Lower lobe of right lung (tissue), 2 donors: ENCODE results near the gene LMF1. TPM values are rescaled to one million over a fixed set of nuclear protein-coding genes. Genes with fewer than 3 reads are reported as not detected.

Experiments
- ATAC-seq, 2 donors: fragments of 200-7000 bp; cut with Tn5 transposase; one replicate each; pipeline ENCODE4 v1.9.1; 2020 to 2022; ENCODE audit warnings: mild to moderate bottlenecking in 2 of 2, moderate library complexity in 2 of 2
- DNase-seq: peaks from one replicate; pipeline ENCODE4 v3.0.0-alpha.2; 2020
- H3K27ac ChIP-seq: fragments of 200-600 bp; one replicate; pipeline ENCODE4 v1.8.0; 2022
- H3K27me3 ChIP-seq: fragments of 200-600 bp; one replicate; pipeline ENCODE4 v1.8.0; 2022; ENCODE audit warnings: low read depth
- H3K36me3 ChIP-seq: fragments of 200-600 bp; one replicate; pipeline ENCODE4 v1.8.0; 2022; ENCODE audit warnings: mild to moderate bottlenecking
- H3K4me1 ChIP-seq: fragments of 200-600 bp; one replicate; pipeline ENCODE4 v1.8.0; 2022
- H3K4me3 ChIP-seq: fragments of 200-600 bp; one replicate; pipeline ENCODE4 v1.8.0; 2022; ENCODE audit warnings: mild to moderate bottlenecking
- H3K9me3 ChIP-seq: fragments of 200-600 bp; one replicate; pipeline ENCODE4 v1.8.0; 2022
- CTCF ChIP-seq: fragments of 200-600 bp; IDR thresholded peaks from one replicate; pipeline ENCODE4 v1.8.0; 2022; ENCODE audit warnings: antibody characterized with exemption, mild to moderate bottlenecking
- intact Hi-C: fragments of 100-400 bp; cut with DNase I; formaldehyde crosslinking; loops from one replicate; pipeline ENCODE4 v1.11.0; 2022
- total RNA-seq: library from RNA; stranded (reverse); fragmentation: NEBNext Ultra II Directional; extraction: Animal tissue kit (Norgen Biotek cat#: 25700); gene quantifications from one replicate; pipeline ENCODE4 v1.2.1, GENCODE V29; 2021
- donor health status: DM: no; HTN: yes; CAD: no; lungs with severe emphysema.

Gene LMF1
- total RNA-seq, 1 donor from 2014 or later = 23.8 TPM

GRCh38 chr16:893360-893759, 77.4 kb downstream of the LMF1 start:
- Histone ChIP-seq H3K4me1 (no peaks in the 10 kb centered on the region), H3K4me3 (no peak overlapping the region), H3K9me3 (no peaks in the 10 kb centered on the region), H3K27me3 (no peaks in the 10 kb centered on the region), H3K27ac (no peak overlapping the region), H3K36me3 (peaks cover 23% of the 10 kb centered on the region)
- intact Hi-C loops = no loop called here
- no peak for TF ChIP-seq CTCF
- no peak for ATAC-seq
- no peak for DNase-seq

- Histone ChIP-seq H3K4me3 (no peak overlapping the region), H3K27me3 (no peaks in the 10 kb centered on the region), H3K36me3 (peaks cover 26% of the 10 kb centered on the region), H3K4me1 (no peaks in the 10 kb centered on the region), H3K27ac (no peak overlapping the region), H3K9me3 (no peaks in the 10 kb centered on the region)
- ATAC-seq (no peak), DNase-seq (no peak)
- intact Hi-C loops = no loop called here
- no peak for TF ChIP-seq CTCF
These were observed 78.1 kb downstream of the LMF1 start for GRCh38 chr16:892536-893255.

- Histone ChIP-seq H3K9me3 (no peaks in the 10 kb centered on the region), H3K4me3 (no peak overlapping the region), H3K4me1 (no peaks in the 10 kb centered on the region), H3K27ac (no peak overlapping the region), H3K27me3 (no peaks in the 10 kb centered on the region), H3K36me3 (peaks cover 26% of the 10 kb centered on the region)
- no peak for TF ChIP-seq CTCF
- DNase-seq (no peak), ATAC-seq (no peak)
- intact Hi-C loops = no loop called here
These were observed 78.8 kb downstream of the LMF1 start for GRCh38 chr16:892006-892405.

GRCh38 chr16:891353-891740, 79.4 kb downstream of the LMF1 start:
- Histone ChIP-seq H3K27ac (no peak overlapping the region), H3K9me3 (no peaks in the 10 kb centered on the region), H3K4me3 (no peak overlapping the region), H3K4me1 (no peaks in the 10 kb centered on the region), H3K36me3 (peaks cover 26% of the 10 kb centered on the region), H3K27me3 (no peaks in the 10 kb centered on the region)
- ATAC-seq (no peak), DNase-seq (no peak)
- intact Hi-C loops = no loop called here
- TF ChIP-seq CTCF = no peak

GRCh38 chr16:890716-891352, 80.0 kb downstream of the LMF1 start:
- Histone ChIP-seq H3K36me3 (peaks cover 26% of the 10 kb centered on the region), H3K4me3 (no peak overlapping the region), H3K27ac (no peak overlapping the region), H3K27me3 (no peaks in the 10 kb centered on the region), H3K9me3 (no peaks in the 10 kb centered on the region), H3K4me1 (no peaks in the 10 kb centered on the region)
- ATAC-seq (no peak), DNase-seq (no peak)
- intact Hi-C loops = no loop called here
- TF ChIP-seq CTCF = no peak
